Occipital lobe (tissue), 2 donors: ENCODE data around the gene DNAL4. TPM values are rescaled to one million over a fixed set of nuclear protein-coding genes. Genes with fewer than 3 reads are reported as not detected.

Source experiments
- DNase-seq: peaks from one replicate; lab custom pipeline; 2025; lab: John Stamatoyannopoulos, UW
- total RNA-seq: library from RNA; depleted of rRNA; stranded (reverse); fragments of >200 nt; gene quantifications from one replicate; pipeline ENCODE4 v1.2.3, GENCODE V29; 2014

DNAL4 gene
- total RNA-seq, 1 donor from 2014 or later, result 17.3 TPM

- no peak for DNase-seq
These were observed 7.3 kb downstream of the DNAL4 start for GRCh38 chr22:38786631-38787030.

GRCh38 chr22:38784856-38785255 is 9.1 kb downstream of the DNAL4 start:
- no peak for DNase-seq

- DNase-seq, result no peak
These were observed 9.9 kb downstream of the DNAL4 start for GRCh38 chr22:38784035-38784434.

- no peak for DNase-seq
These were observed 10.8 kb downstream of the DNAL4 start for GRCh38 chr22:38783095-38783615.

GRCh38 chr22:38782402-38783094 is 11.4 kb downstream of the DNAL4 start:
- peak; percentile 78 for DNase-seq

- no peak for DNase-seq
These were observed 12.9 kb downstream of the DNAL4 start for GRCh38 chr22:38781033-38781432.

- DNase-seq, result peak; percentile 57
These were observed 16.8 kb downstream of the DNAL4 start for GRCh38 chr22:38777087-38777671.

GRCh38 chr22:38776086-38776485 is 17.9 kb downstream of the DNAL4 start:
- DNase-seq, result no peak

GRCh38 chr22:38775656-38776055 is 18.3 kb downstream of the DNAL4 start:
- DNase-seq, result no peak

- DNase-seq, result no peak
These were observed 19.3 kb downstream of the DNAL4 start for GRCh38 chr22:38774496-38775166.

- DNase-seq, result no peak
These were observed 20.5 kb downstream of the DNAL4 start for GRCh38 chr22:38773363-38773946.

- DNase-seq, result no peak
These were observed 21.4 kb downstream of the DNAL4 start for GRCh38 chr22:38772623-38772873.

GRCh38 chr22:38770257-38770949 is 23.5 kb downstream of the DNAL4 start:
- no peak for DNase-seq

- no peak for DNase-seq
These were observed 25.9 kb downstream of the DNAL4 start for GRCh38 chr22:38768036-38768435.

GRCh38 chr22:38767313-38767712 is 26.6 kb downstream of the DNAL4 start:
- DNase-seq, result no peak

GRCh38 chr22:38766076-38766777 is 27.7 kb downstream of the DNAL4 start:
- peak; percentile 66 for DNase-seq

GRCh38 chr22:38762551-38762983 is 31.4 kb downstream of the DNAL4 start:
- no peak for DNase-seq

GRCh38 chr22:38761202-38762162 is 32.5 kb downstream of the DNAL4 start:
- no peak for DNase-seq

- DNase-seq, result no peak
These were observed 33.3 kb downstream of the DNAL4 start for GRCh38 chr22:38760477-38761201.
